ENCODE results near the gene SH3PXD2A. TPM values are rescaled to one million over a fixed set of nuclear protein-coding genes. Genes with fewer than 3 reads are reported as not detected.

Gene SH3PXD2A
- total RNA-seq, 1 experiment from 2014 or later, result 3.1 TPM

DNA sequence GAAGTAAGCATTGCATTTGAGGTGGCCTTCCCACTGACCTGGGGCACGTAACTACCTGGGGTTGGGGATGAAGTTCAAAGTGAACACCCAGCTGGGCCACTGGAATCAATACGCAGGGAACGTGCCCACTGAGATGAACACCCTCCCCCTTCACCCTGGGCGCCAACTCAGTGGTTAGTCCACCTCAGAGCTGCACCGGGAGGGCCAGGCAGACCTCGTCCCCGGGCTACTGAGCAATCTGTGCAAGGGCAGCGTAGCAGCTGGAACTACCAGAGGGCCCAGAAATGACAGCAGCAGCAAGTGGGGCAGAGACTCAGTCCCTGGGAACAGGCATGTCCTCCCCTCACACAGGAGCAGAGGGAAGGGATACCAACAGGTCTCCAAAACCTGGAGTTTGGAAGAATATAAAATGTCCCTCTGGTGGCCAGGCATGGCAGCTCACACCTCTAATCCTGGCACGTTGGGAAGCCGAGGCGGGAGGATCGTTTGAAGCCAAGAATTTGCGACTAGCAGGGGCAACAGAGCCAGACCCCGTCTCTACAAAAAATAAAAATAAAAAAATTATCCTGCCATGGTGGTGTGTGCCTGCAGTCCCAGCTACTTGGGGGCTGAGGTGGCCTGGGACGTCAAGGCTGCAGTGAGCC lies 143.9 kb downstream of the SH3PXD2A start:
- in situ Hi-C loops (cut with HindIII; ENCODE audit: low pct_unique_long_range_greater_than_20kb, low sequenced_read_pairs), result no loop called here
- DNase-seq (ENCODE audit: low read depth), result no peak

- DNase-seq (ENCODE audit: low read depth), result no peak
Observed at GRCh38 chr10:103710490-103710889, 144.9 kb downstream of the SH3PXD2A start.

GRCh38 chr10:103709341-103709920 lies 145.9 kb downstream of the SH3PXD2A start:
- in situ Hi-C loops (cut with HindIII; ENCODE audit: low pct_unique_long_range_greater_than_20kb, low sequenced_read_pairs), result no loop called here
- peak; percentile 30 for DNase-seq (ENCODE audit: low read depth)

More at GRCh38 chr10:103710490-103710889, 144.9 kb downstream of the SH3PXD2A start:
- in situ Hi-C loops (cut with HindIII; ENCODE audit: low pct_unique_long_range_greater_than_20kb, low sequenced_read_pairs), result no loop called here

- no peak for DNase-seq (ENCODE audit: low read depth)
- in situ Hi-C loops (cut with HindIII; ENCODE audit: low pct_unique_long_range_greater_than_20kb, low sequenced_read_pairs), result no loop called here
Observed at GRCh38 chr10:103708627-103709288, 146.6 kb downstream of the SH3PXD2A start.

GRCh38 chr10:103707956-103708626 lies 147.3 kb downstream of the SH3PXD2A start:
- in situ Hi-C loops (cut with HindIII; ENCODE audit: low pct_unique_long_range_greater_than_20kb, low sequenced_read_pairs), result no loop called here
- DNase-seq (ENCODE audit: low read depth), result no peak

GRCh38 chr10:103706762-103707161 lies 148.6 kb downstream of the SH3PXD2A start:
- no peak for DNase-seq (ENCODE audit: low read depth)
- in situ Hi-C loops (cut with HindIII; ENCODE audit: low pct_unique_long_range_greater_than_20kb, low sequenced_read_pairs), result no loop called here

GRCh38 chr10:103706047-103706446 lies 149.3 kb downstream of the SH3PXD2A start:
- no peak for DNase-seq (ENCODE audit: low read depth)
- in situ Hi-C loops (cut with HindIII; ENCODE audit: low pct_unique_long_range_greater_than_20kb, low sequenced_read_pairs), result no loop called here

- no peak for DNase-seq (ENCODE audit: low read depth)
- in situ Hi-C loops (cut with HindIII; ENCODE audit: low pct_unique_long_range_greater_than_20kb, low sequenced_read_pairs), result no loop called here
Observed at GRCh38 chr10:103703941-103704919, 151.1 kb downstream of the SH3PXD2A start.

DNA sequence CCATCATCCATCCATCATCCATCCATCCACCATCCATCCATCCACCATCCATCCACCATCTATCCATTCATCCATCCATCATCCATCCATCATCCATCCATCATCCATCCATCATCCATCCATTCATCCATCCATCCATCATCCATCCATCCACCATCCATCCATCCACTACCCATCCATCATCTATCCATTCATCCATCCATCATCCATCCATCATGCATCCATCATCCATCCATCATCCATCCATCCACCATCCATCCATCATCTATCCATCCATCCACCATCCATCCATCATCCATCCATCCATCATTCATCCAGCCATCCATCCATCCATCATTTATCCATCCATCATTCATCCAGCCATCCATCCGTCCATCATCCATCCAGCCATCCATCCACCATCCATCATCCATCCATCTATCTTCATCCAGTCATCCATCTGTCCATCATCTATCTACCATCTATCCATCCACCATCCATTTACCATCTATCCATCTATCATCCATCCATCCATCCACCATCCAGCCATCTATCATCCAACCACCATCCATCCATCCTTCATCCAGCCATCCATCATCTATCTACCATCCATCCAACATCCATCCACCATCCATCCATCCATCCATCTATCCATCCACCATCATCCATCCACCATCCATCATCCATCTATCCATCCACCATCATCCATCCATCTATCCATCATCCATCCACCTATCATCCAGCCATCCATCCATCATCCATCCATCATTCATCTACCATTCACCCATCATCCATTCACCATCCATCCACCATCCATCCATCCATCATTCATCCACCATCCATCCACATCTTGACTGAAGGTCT lies 153.8 kb downstream of the SH3PXD2A start:
- DNase-seq (ENCODE audit: low read depth), result no peak
- in situ Hi-C loops (cut with HindIII; ENCODE audit: low pct_unique_long_range_greater_than_20kb, low sequenced_read_pairs), result no loop called here

GRCh38 chr10:103700436-103700715 lies 155.0 kb downstream of the SH3PXD2A start:
- in situ Hi-C loops (cut with HindIII; ENCODE audit: low pct_unique_long_range_greater_than_20kb, low sequenced_read_pairs), result no loop called here
- DNase-seq (ENCODE audit: low read depth), result no peak

DNA sequence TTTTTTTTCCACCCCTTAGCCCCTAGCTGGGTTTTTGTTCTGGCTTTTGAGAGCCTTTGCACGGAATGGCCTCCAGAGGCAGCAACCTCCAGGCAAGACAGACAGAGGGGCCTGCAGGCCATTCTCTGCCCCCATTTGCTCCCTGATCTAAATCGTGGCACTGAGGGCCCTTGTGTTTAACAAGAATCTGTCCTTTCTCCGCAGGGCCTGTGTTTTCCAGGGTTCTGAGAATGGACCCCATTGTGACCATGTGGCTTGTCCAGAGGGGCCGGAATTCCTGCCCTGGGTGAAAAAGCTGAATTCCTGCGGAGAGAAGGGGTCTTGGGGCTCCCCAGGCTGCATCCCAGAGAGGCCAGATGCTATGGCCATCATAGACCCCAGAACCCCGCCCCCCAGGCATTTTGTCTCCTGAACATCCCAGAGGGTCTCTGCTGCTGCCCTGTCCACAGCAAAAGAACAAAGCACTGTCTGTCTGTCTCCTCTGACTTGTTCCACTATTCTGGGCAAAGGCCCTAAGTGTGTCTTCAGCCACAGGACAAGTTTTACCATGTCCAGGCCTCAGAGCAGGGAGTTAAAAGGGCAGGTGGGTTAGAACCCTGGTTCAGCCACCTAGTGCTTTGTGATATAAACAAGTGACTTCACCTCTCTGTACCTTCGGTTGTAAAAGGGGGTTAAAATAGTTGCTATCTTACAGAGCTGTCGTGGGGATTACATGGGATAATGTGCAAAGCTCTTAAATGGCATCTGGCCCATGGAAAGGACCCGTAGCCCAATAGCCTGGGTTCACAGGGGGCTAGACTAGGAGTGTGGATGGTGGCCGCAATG lies 155.6 kb downstream of the SH3PXD2A start:
- in situ Hi-C loops (cut with HindIII; ENCODE audit: low pct_unique_long_range_greater_than_20kb, low sequenced_read_pairs), result no loop called here
- DNase-seq (ENCODE audit: low read depth), result no peak

- in situ Hi-C loops (cut with HindIII; ENCODE audit: low pct_unique_long_range_greater_than_20kb, low sequenced_read_pairs), result no loop called here
- DNase-seq (ENCODE audit: low read depth), result no peak
Observed at GRCh38 chr10:103698266-103698665, 157.1 kb downstream of the SH3PXD2A start.

- in situ Hi-C loops (cut with HindIII; ENCODE audit: low pct_unique_long_range_greater_than_20kb, low sequenced_read_pairs), result no loop called here
- no peak for DNase-seq (ENCODE audit: low read depth)
Observed at GRCh38 chr10:103697787-103698186, 157.6 kb downstream of the SH3PXD2A start.

DNA sequence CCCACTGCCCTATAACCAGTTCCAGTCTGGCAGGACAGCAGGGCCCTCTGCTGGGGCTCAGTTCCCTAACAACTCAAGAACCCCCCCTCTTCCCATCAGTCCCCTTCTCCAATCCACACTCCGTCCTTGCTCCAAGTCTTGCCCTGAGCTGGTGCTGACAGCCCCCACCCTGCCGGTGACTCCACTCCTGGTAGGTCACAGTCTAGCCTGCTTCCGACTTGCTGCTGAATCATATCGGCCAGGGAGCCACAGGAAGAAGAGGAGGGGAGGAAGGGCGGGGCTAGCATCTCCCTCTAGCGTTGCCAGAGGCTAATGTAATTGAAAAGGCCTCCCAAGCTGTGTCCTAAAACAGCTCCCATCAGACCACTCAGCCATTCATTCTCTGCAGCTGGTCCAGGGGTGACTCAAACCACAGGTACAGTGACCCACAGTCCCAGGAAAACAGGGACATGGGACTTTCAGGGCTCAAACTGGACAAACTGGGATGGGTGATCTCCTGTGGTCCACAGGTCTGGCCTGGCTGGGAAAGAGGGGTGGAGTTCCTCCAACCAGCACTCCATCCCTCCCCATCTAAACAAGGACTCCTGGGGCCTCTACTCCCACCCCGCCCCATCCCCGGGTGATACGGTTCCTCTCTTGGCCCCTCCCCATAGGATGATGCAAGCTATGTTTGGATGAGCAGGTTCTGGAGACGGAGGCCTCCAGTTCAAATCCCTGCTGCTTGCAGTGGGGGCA lies 158.8 kb downstream of the SH3PXD2A start:
- in situ Hi-C loops (cut with HindIII; ENCODE audit: low pct_unique_long_range_greater_than_20kb, low sequenced_read_pairs), result no loop called here
- peak; percentile 80 for DNase-seq (ENCODE audit: low read depth)

- no peak for DNase-seq (ENCODE audit: low read depth)
- in situ Hi-C loops (cut with HindIII; ENCODE audit: low pct_unique_long_range_greater_than_20kb, low sequenced_read_pairs), result no loop called here
Observed at GRCh38 chr10:103696094-103696410, 159.3 kb downstream of the SH3PXD2A start.

DNA sequence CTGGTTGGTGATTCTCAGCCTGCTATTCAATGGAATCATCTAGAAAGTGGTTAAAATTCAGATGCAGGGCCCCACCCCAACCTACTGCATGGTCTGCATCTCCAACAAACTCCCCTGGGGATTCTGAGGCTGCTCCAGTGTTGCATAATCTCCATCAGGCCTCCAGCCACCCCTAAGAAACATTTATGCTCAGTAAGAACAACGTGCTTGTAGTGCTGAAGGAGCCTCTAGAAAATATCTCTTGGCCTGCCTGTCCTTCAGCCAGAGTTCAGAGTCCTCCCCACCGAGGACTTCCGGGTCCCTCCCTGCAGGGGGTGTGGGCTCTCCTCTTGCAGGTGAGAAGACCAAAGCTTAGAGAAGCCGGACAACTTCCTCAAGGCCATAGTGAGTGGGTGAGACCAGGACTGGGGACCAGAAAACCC lies 159.8 kb downstream of the SH3PXD2A start:
- in situ Hi-C loops (cut with HindIII; ENCODE audit: low pct_unique_long_range_greater_than_20kb, low sequenced_read_pairs), result no loop called here
- no peak for DNase-seq (ENCODE audit: low read depth)

Data from Caki2 (cell line).